Esophagus squamous epithelium (tissue), 4 donors: ENCODE measurements around the gene PRSS3.

Source experiments
- POLR2A ChIP-seq, 4 donors: fragments of 450-650 bp; IDR thresholded peaks; one replicate each; pipeline ENCODE4 v1.6.1; 2017; ENCODE audit warnings: antibody characterized with exemption in 4 of 4, mild to moderate bottlenecking in 4 of 4, moderate library complexity in 3 of 4
- TF ChIP-seq, protein P1 (sequence below), 6 experiments: fragments of 450-650 bp in 4 of 6; fragments of 200-600 bp in 2 of 6; sonication (generic) in 2 of 6; IDR thresholded peaks; one replicate each; pipeline ENCODE4 v1.5.1; 2016 to 2019; ENCODE audit warnings: antibody characterized with exemption in 6 of 6, mild to moderate bottlenecking in 4 of 6, moderate library complexity in 4 of 6

- TF ChIP-seq, protein P1, sequence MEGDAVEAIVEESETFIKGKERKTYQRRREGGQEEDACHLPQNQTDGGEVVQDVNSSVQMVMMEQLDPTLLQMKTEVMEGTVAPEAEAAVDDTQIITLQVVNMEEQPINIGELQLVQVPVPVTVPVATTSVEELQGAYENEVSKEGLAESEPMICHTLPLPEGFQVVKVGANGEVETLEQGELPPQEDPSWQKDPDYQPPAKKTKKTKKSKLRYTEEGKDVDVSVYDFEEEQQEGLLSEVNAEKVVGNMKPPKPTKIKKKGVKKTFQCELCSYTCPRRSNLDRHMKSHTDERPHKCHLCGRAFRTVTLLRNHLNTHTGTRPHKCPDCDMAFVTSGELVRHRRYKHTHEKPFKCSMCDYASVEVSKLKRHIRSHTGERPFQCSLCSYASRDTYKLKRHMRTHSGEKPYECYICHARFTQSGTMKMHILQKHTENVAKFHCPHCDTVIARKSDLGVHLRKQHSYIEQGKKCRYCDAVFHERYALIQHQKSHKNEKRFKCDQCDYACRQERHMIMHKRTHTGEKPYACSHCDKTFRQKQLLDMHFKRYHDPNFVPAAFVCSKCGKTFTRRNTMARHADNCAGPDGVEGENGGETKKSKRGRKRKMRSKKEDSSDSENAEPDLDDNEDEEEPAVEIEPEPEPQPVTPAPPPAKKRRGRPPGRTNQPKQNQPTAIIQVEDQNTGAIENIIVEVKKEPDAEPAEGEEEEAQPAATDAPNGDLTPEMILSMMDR (IDR thresholded peaks at IDR 0.05), result no peak
- no peak for TF ChIP-seq POLR2A (IDR thresholded peaks at IDR 0.05)
These were observed 3.2 kb downstream of the PRSS3 start for GRCh38 chr9:33798545-33798944.
